Kidney (tissue), 14 donors: Measurements from ENCODE around the gene LUZP2. TPM values are rescaled to one million over a fixed set of nuclear protein-coding genes. Genes with fewer than 3 reads are reported as not detected.

Source experiments
- DNase-seq, 5 donors: peaks; one replicate each; pipeline ENCODE4 v3.0.0-alpha.2; 2013 to 2020
- FAIRE-seq: peaks from 2 replicates; lab custom pipeline; 2012; peaks lifted over from hg19 to GRCh38; lab: Jason Lieb, UNC
- H3K27ac ChIP-seq, 2 donors: one replicate each; pipeline ENCODE4 v1.7.0; 2013; ENCODE audit warnings: low read depth in 2 of 2, low read length in 2 of 2, inconsistent platforms in 1 of 2
- H3K27me3 ChIP-seq: one replicate; pipeline ENCODE4 v1.7.1; 2013; ENCODE audit warnings: low read length, inconsistent platforms; ENCODE audit not compliant: control insufficient read depth, insufficient read depth
- H3K36me3 ChIP-seq, 3 donors: one replicate each; pipeline versions ENCODE4 v1.7.0 to v1.7.1; 2013; ENCODE audit warnings: low read length in 3 of 3, control low read depth in 1 of 3, inconsistent platforms in 1 of 3; ENCODE audit not compliant: insufficient read depth in 3 of 3, control insufficient read depth in 2 of 3
- H3K4me1 ChIP-seq, 3 donors: one replicate each; pipeline versions ENCODE4 v1.7.0 to v1.7.1; 2013; ENCODE audit warnings: low read length in 3 of 3, inconsistent platforms in 1 of 3, low read depth in 1 of 3; ENCODE audit not compliant: control insufficient read depth in 2 of 3, insufficient read depth in 2 of 3
- H3K4me3 ChIP-seq, 3 donors: one replicate each; pipeline versions ENCODE4 v1.7.0 to v1.8.1; 2013; ENCODE audit warnings: low read length in 3 of 3, control low read depth in 1 of 3, inconsistent platforms in 1 of 3
- H3K9ac ChIP-seq, 3 donors: one replicate each; pipeline versions ENCODE4 v1.7.0 to v1.7.1; 2013; ENCODE audit warnings: low read length in 3 of 3, control low read depth in 1 of 3, inconsistent platforms in 1 of 3
- H3K9me3 ChIP-seq, 3 donors: one replicate each; pipeline versions ENCODE4 v1.7.0 to v1.7.1; 2013; ENCODE audit warnings: low read length in 3 of 3, control low read depth in 1 of 3, inconsistent platforms in 1 of 3; ENCODE audit not compliant: control insufficient read depth in 2 of 3, insufficient read depth in 1 of 3
- intact Hi-C: fragments of 100-400 bp; cut with DNase I; formaldehyde crosslinking; loops from one replicate; pipeline ENCODE4 v1.11.1; 2022
- polyA plus RNA-seq: library from polyadenylated mRNA; stranded (reverse); fragments of 350-450 nt; fragmentation: Illumina TruSeq; extraction: RNeasy Lipid Tissue Mini Kit (QIAGEN cat#74804); gene quantifications from one replicate; pipeline ENCODE4 v1.2.3, GENCODE V29; 2014; ENCODE audit warnings: low read depth, low replicate concordance; ENCODE audit not compliant: insufficient read depth
- total RNA-seq: library from RNA; stranded (reverse); fragmentation: NEBNext Ultra II Directional; extraction: Animal tissue kit (Norgen Biotek cat#: 25700); gene quantifications from one replicate; pipeline ENCODE4 v1.2.1, GENCODE V29; 2021
- TF ChIP-seq, protein P1 (sequence below): IDR thresholded peaks from 3 replicates; pipeline ENCODE4 v1.5.1; 2012; ENCODE audit warnings: mild to moderate bottlenecking, moderate library complexity, borderline replicate concordance; ENCODE audit not compliant: insufficient read depth; ENCODE audit errors: extremely low read depth
- donor health status: control.
- donor health status: control.
- donor health status: control.
- donor health status: control.
- donor health status: control.
- donor health status: DM: yes; HTN: yes; CAD: no.
- donor health status: Normal renal cell carcinoma (clear cell type).

LUZP2 gene
- total and polyA plus RNA-seq, 2 donors from 2014 or later, result 0.19 TPM; not detected in 1

GRCh38 chr11:24793479-24793878, 296.6 kb downstream of the LUZP2 start:
- intact Hi-C loops, result no loop called here
- DNase-seq (no peak), FAIRE-seq (no peak)
- Histone ChIP-seq H3K4me3 (no peak overlapping the region), H3K27me3 (no peaks in the 10 kb centered on the region), H3K9ac (no peak overlapping the region), H3K36me3 (no peaks in the 10 kb centered on the region), H3K9me3 (no peaks in the 10 kb centered on the region), H3K4me1 (no peaks in the 10 kb centered on the region), H3K27ac (no peak overlapping the region)
- TF ChIP-seq, protein P1, sequence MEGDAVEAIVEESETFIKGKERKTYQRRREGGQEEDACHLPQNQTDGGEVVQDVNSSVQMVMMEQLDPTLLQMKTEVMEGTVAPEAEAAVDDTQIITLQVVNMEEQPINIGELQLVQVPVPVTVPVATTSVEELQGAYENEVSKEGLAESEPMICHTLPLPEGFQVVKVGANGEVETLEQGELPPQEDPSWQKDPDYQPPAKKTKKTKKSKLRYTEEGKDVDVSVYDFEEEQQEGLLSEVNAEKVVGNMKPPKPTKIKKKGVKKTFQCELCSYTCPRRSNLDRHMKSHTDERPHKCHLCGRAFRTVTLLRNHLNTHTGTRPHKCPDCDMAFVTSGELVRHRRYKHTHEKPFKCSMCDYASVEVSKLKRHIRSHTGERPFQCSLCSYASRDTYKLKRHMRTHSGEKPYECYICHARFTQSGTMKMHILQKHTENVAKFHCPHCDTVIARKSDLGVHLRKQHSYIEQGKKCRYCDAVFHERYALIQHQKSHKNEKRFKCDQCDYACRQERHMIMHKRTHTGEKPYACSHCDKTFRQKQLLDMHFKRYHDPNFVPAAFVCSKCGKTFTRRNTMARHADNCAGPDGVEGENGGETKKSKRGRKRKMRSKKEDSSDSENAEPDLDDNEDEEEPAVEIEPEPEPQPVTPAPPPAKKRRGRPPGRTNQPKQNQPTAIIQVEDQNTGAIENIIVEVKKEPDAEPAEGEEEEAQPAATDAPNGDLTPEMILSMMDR, result no peak

GRCh38 chr11:24794064-24794463, 297.2 kb downstream of the LUZP2 start:
- no peaks in the 10 kb centered on the region for H3K4me1 ChIP-seq
- no peak overlapping the region for H3K9ac ChIP-seq
- intact Hi-C loops, result no loop called here
- no peak overlapping the region for H3K27ac ChIP-seq
- FAIRE-seq, result no peak
- DNase-seq, result no peak
- TF ChIP-seq, protein P1, result no peak
- no peaks in the 10 kb centered on the region for H3K27me3 ChIP-seq
- no peaks in the 10 kb centered on the region for H3K36me3 ChIP-seq
- no peaks in the 10 kb centered on the region for H3K9me3 ChIP-seq
- H3K4me3 ChIP-seq, result no peak overlapping the region

- FAIRE-seq (no peak), DNase-seq (no peak)
- H3K9ac ChIP-seq, result no peak overlapping the region
- H3K27me3 ChIP-seq, result no peaks in the 10 kb centered on the region
- TF ChIP-seq, protein P1, result no peak
- H3K9me3 ChIP-seq, result no peaks in the 10 kb centered on the region
- no peaks in the 10 kb centered on the region for H3K4me1 ChIP-seq
- no peak overlapping the region for H3K4me3 ChIP-seq
- H3K27ac ChIP-seq, result no peak overlapping the region
- intact Hi-C loops, result no loop called here
- no peaks in the 10 kb centered on the region for H3K36me3 ChIP-seq
Observed at GRCh38 chr11:24805671-24806070, 308.8 kb downstream of the LUZP2 start.

DNA sequence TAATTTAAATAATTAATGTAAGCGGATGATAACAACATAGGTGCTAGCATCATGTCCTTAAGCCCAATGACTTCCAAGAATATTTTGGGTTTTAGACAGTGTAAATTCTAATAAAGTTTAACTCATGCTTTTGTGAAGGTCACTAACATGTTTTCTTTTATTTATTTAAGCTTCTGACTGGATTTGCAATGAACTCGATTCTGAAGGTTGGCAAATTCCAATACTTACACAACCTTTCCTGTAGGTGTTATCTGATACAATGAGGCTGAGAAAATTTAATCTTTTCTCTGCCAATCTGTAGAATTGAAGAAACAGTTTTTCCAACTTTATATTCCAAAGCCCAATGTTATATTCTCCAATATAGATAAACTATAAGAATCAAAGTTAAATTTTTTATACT, 311.3 kb downstream of the LUZP2 start:
- intact Hi-C loops, result no loop called here
- DNase-seq (no peak), FAIRE-seq (no peak)
- TF ChIP-seq, protein P1, result no peak
- no peak overlapping the region for H3K9ac ChIP-seq
- no peaks in the 10 kb centered on the region for H3K9me3 ChIP-seq
- no peaks in the 10 kb centered on the region for H3K36me3 ChIP-seq
- no peak overlapping the region for H3K4me3 ChIP-seq
- no peaks in the 10 kb centered on the region for H3K4me1 ChIP-seq
- H3K27me3 ChIP-seq, result no peaks in the 10 kb centered on the region
- no peak overlapping the region for H3K27ac ChIP-seq
